ENCODE data around the gene IFIH1.

The IFIH1 gene

GRCh38 chr2:162234620-162235462, 83.6 kb downstream of the IFIH1 start:
- no peak overlapping the region for H3K4ac ChIP-seq (ENCODE audit: low read depth, low read length)
- H2AK5ac ChIP-seq (ENCODE audit: low read length): peak overlapping the region; percentile 79
- peaks cover 2% of the 10 kb centered on the region for H3K9me3 ChIP-seq (ENCODE audit: insufficient read depth, low read depth, low read length)
- peaks cover 13% of the 10 kb centered on the region for H3K79me1 ChIP-seq (ENCODE audit: low read length)
- no peak overlapping the region for H3K9ac ChIP-seq (ENCODE audit: low read length)
- peak overlapping the region; percentile 79 for H4K91ac ChIP-seq (ENCODE audit: low read depth, low read length)
- peak overlapping the region; percentile 93 for H2BK12ac ChIP-seq (ENCODE audit: low read length)
- peak overlapping the region; percentile 26 for H4K8ac ChIP-seq (ENCODE audit: low read depth, low read length)
- no peak overlapping the region for H3K27ac ChIP-seq (ENCODE audit: low read depth, low read length)
- H3K18ac ChIP-seq (ENCODE audit: low read length): peak overlapping the region; percentile 81
- H3K4me3 ChIP-seq (ENCODE audit: low read depth, low read length): no peak overlapping the region
- H3K27me3 ChIP-seq (ENCODE audit: insufficient read depth, low read length): no peaks in the 10 kb centered on the region
- H3K23ac ChIP-seq (ENCODE audit: low read length): no peak overlapping the region
- no CpG with 5 or more reads among the region's 38 CpGs for WGBS (ENCODE audit: extremely low coverage, insufficient coverage, insufficient read length)
- no peak for DNase-seq
- H2BK5ac ChIP-seq (ENCODE audit: low read depth, low read length, poor library complexity): peak overlapping the region; percentile 38
- peaks cover 0 to 2% of the 10 kb centered on the region in 2 experiments for H3K36me3 ChIP-seq (ENCODE audit: control insufficient read depth in 1 of 2, insufficient read depth in 2 of 2, low read length in 2 of 2)
- H3K14ac ChIP-seq (ENCODE audit: low read length): peak overlapping the region; percentile 49
- peak overlapping the region; percentile 70 for H2BK120ac ChIP-seq (ENCODE audit: insufficient read depth, low read length, poor library complexity)
- peaks cover 2 to 6% of the 10 kb centered on the region in 2 experiments for H3K4me1 ChIP-seq (ENCODE audit: control insufficient read depth in 1 of 2, insufficient read depth in 2 of 2, low read length in 2 of 2)
- H3K79me2 ChIP-seq (ENCODE audit: control insufficient read depth, insufficient read depth, low read length, poor library complexity): no peaks in the 10 kb centered on the region
- no peak overlapping the region for H3K4me2 ChIP-seq (ENCODE audit: low read length)
- no peak overlapping the region for H2AFZ ChIP-seq (ENCODE audit: insufficient read depth, low read length, poor library complexity)
- H4K12ac ChIP-seq (ENCODE audit: low read depth, low read length): no peak overlapping the region

- Histone ChIP-seq H2AFZ (ENCODE audit: insufficient read depth, low read length, poor library complexity) (no peak overlapping the region), H3K4ac (ENCODE audit: low read depth, low read length) (no peak overlapping the region), H3K79me1 (ENCODE audit: low read length) (peaks cover 11% of the 10 kb centered on the region), H2AK5ac (ENCODE audit: low read length) (no peak overlapping the region), H3K36me3 (ENCODE audit: control insufficient read depth in 1 of 2, insufficient read depth in 2 of 2, low read length in 2 of 2) (peaks cover 0 to 2% of the 10 kb centered on the region in 2 experiments), H3K23ac (ENCODE audit: low read length) (no peak overlapping the region), H4K91ac (ENCODE audit: low read depth, low read length) (no peak overlapping the region), H3K9me3 (ENCODE audit: insufficient read depth, low read depth, low read length) (peaks cover 2% of the 10 kb centered on the region), H4K12ac (ENCODE audit: low read depth, low read length) (no peak overlapping the region), H3K9ac (ENCODE audit: low read length) (no peak overlapping the region), H2BK120ac (ENCODE audit: insufficient read depth, low read length, poor library complexity) (no peak overlapping the region), H3K27me3 (ENCODE audit: insufficient read depth, low read length) (no peaks in the 10 kb centered on the region), H2BK12ac (ENCODE audit: low read length) (no peak overlapping the region), H3K4me3 (ENCODE audit: low read depth, low read length) (no peak overlapping the region), H3K18ac (ENCODE audit: low read length) (no peak overlapping the region), H4K8ac (ENCODE audit: low read depth, low read length) (no peak overlapping the region), H3K27ac (ENCODE audit: low read depth, low read length) (peak overlapping the region; percentile 78), H3K4me2 (ENCODE audit: low read length) (no peak overlapping the region), H3K14ac (ENCODE audit: low read length) (no peak overlapping the region), H3K79me2 (ENCODE audit: control insufficient read depth, insufficient read depth, low read length, poor library complexity) (no peaks in the 10 kb centered on the region), H2BK5ac (ENCODE audit: low read depth, low read length, poor library complexity) (no peak overlapping the region), H3K4me1 (ENCODE audit: control insufficient read depth in 1 of 2, insufficient read depth in 2 of 2, low read length in 2 of 2) (peaks cover 2 to 6% of the 10 kb centered on the region in 2 experiments)
- no CpG with 5 or more reads among the region's 1 CpG for WGBS (ENCODE audit: extremely low coverage, insufficient coverage, insufficient read length)
- peak; percentile 33 to 74 for DNase-seq
Measured at GRCh38 chr2:162233197-162233596, 85.3 kb downstream of the IFIH1 start.

- peak overlapping the region; percentile 98 for H2BK12ac ChIP-seq (ENCODE audit: low read length)
- no peak overlapping the region for H2AK5ac ChIP-seq (ENCODE audit: low read length)
- no CpG with 5 or more reads among the region's 2 CpGs for WGBS (ENCODE audit: extremely low coverage, insufficient coverage, insufficient read length)
- H3K36me3 ChIP-seq (ENCODE audit: control insufficient read depth in 1 of 2, insufficient read depth in 2 of 2, low read length in 2 of 2): peaks cover 0 to 2% of the 10 kb centered on the region in 2 experiments
- H3K79me1 ChIP-seq (ENCODE audit: low read length): peaks cover 11% of the 10 kb centered on the region
- H3K4me3 ChIP-seq (ENCODE audit: low read depth, low read length): no peak overlapping the region
- peak overlapping the region; percentile 55 for H3K18ac ChIP-seq (ENCODE audit: low read length)
- peak overlapping the region; percentile 78 for H3K27ac ChIP-seq (ENCODE audit: low read depth, low read length)
- H4K91ac ChIP-seq (ENCODE audit: low read depth, low read length): peak overlapping the region; percentile 92
- peak overlapping the region; percentile 60 for H3K14ac ChIP-seq (ENCODE audit: low read length)
- H2BK5ac ChIP-seq (ENCODE audit: low read depth, low read length, poor library complexity): peak overlapping the region; percentile 86
- H3K79me2 ChIP-seq (ENCODE audit: control insufficient read depth, insufficient read depth, low read length, poor library complexity): no peaks in the 10 kb centered on the region
- no peak overlapping the region for H3K9ac ChIP-seq (ENCODE audit: low read length)
- no peaks in the 10 kb centered on the region for H3K27me3 ChIP-seq (ENCODE audit: insufficient read depth, low read length)
- H2BK120ac ChIP-seq (ENCODE audit: insufficient read depth, low read length, poor library complexity): peak overlapping the region; percentile 84
- no peak for DNase-seq
- no peak overlapping the region for H4K12ac ChIP-seq (ENCODE audit: low read depth, low read length)
- peak overlapping the region; percentile 78 for H4K8ac ChIP-seq (ENCODE audit: low read depth, low read length)
- H3K4me2 ChIP-seq (ENCODE audit: low read length): no peak overlapping the region
- H3K4me1 ChIP-seq (ENCODE audit: control insufficient read depth in 1 of 2, insufficient read depth in 2 of 2, low read length in 2 of 2): peaks cover 2 to 6% of the 10 kb centered on the region in 2 experiments
- peaks cover 2% of the 10 kb centered on the region for H3K9me3 ChIP-seq (ENCODE audit: insufficient read depth, low read depth, low read length)
- peak overlapping the region; percentile 65 for H3K4ac ChIP-seq (ENCODE audit: low read depth, low read length)
- no peak overlapping the region for H3K23ac ChIP-seq (ENCODE audit: low read length)
- no peak overlapping the region for H2AFZ ChIP-seq (ENCODE audit: insufficient read depth, low read length, poor library complexity)
Measured at GRCh38 chr2:162232671-162233070, 85.8 kb downstream of the IFIH1 start.

- no peaks in the 10 kb centered on the region for H3K27me3 ChIP-seq (ENCODE audit: insufficient read depth, low read length)
- no peak for DNase-seq
- H3K79me2 ChIP-seq (ENCODE audit: control insufficient read depth, insufficient read depth, low read length, poor library complexity): no peaks in the 10 kb centered on the region
- WGBS (ENCODE audit: extremely low coverage, insufficient coverage, insufficient read length): no CpG with 5 or more reads among the region's 2 CpGs
- no peak overlapping the region for H4K12ac ChIP-seq (ENCODE audit: low read depth, low read length)
- peaks cover 2 to 6% of the 10 kb centered on the region in 2 experiments for H3K4me1 ChIP-seq (ENCODE audit: control insufficient read depth in 1 of 2, insufficient read depth in 2 of 2, low read length in 2 of 2)
- peaks cover 2% of the 10 kb centered on the region for H3K9me3 ChIP-seq (ENCODE audit: insufficient read depth, low read depth, low read length)
- peak overlapping the region; percentile 56 for H2BK120ac ChIP-seq (ENCODE audit: insufficient read depth, low read length, poor library complexity)
- no peak overlapping the region for H3K27ac ChIP-seq (ENCODE audit: low read depth, low read length)
- no peak overlapping the region for H2AFZ ChIP-seq (ENCODE audit: insufficient read depth, low read length, poor library complexity)
- H3K4me2 ChIP-seq (ENCODE audit: low read length): no peak overlapping the region
- peaks cover 0 to 2% of the 10 kb centered on the region in 2 experiments for H3K36me3 ChIP-seq (ENCODE audit: control insufficient read depth in 1 of 2, insufficient read depth in 2 of 2, low read length in 2 of 2)
- no peak overlapping the region for H3K4ac ChIP-seq (ENCODE audit: low read depth, low read length)
- H3K79me1 ChIP-seq (ENCODE audit: low read length): peaks cover 11% of the 10 kb centered on the region
- H3K18ac ChIP-seq (ENCODE audit: low read length): no peak overlapping the region
- no peak overlapping the region for H2AK5ac ChIP-seq (ENCODE audit: low read length)
- no peak overlapping the region for H4K8ac ChIP-seq (ENCODE audit: low read depth, low read length)
- H3K14ac ChIP-seq (ENCODE audit: low read length): no peak overlapping the region
- H2BK5ac ChIP-seq (ENCODE audit: low read depth, low read length, poor library complexity): no peak overlapping the region
- H3K9ac ChIP-seq (ENCODE audit: low read length): no peak overlapping the region
- H3K4me3 ChIP-seq (ENCODE audit: low read depth, low read length): no peak overlapping the region
- H2BK12ac ChIP-seq (ENCODE audit: low read length): peak overlapping the region; percentile 51
- H3K23ac ChIP-seq (ENCODE audit: low read length): no peak overlapping the region
- peak overlapping the region; percentile 59 for H4K91ac ChIP-seq (ENCODE audit: low read depth, low read length)
Measured at GRCh38 chr2:162232027-162232426, 86.5 kb downstream of the IFIH1 start.

All from trophoblast cell (in vitro differentiated cells and primary cell).